UCSD-AML1 (cell line): Measurements from ENCODE around the gene SSU72.
"Not testable (repeated sequence)": the region's sequence is repeated elsewhere in the genome, so short reads cannot be mapped to it uniquely, and the experiment has no call there.

ENCODE experiments used
- DNase-seq: peaks from one replicate; lab custom pipeline; 2025; ENCODE audit not compliant: unreplicated experiment; lab: John Stamatoyannopoulos, UW

SSU72 gene

DNA sequence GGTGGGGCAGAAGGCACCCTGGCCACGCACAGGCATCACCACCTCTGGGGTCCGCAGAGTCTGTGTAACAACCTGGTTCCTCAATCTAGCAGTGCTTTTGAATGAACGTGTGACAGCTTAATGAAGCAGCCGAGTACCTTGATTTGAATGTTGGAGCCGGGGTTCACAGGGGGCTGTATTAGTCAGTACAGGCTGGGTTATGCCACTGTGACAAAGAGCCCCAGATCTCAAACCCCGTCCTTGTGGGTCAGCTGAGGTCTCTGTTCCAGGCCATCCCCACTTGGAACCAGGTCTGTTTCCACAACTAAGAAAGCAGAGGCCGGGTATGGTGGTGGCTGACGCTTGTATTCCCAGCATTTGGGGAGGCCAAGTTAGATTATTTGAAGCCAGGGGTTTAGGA is 44.7 kb downstream of the SSU72 start:
- DNase-seq: no peak

DNA sequence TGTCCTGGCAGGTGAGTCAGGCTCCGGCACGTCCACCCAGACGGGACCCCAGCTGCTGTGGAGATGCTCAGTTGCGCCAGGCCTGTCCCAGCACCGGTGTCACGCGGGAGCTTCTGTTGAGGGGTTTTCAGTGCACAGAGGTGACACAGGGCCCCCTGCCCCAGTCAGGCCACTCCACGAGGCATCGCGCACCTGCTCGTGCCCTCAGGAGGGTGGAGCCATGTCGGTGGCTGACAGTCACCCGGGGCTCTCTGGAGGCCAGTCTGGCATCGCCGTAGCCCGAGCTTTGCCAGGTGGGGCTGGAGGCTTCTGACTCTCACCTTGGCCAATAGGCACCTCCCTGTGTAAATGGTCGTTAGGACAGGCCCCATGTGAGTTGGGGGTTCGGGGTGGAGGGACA is 45.3 kb downstream of the SSU72 start:
- no peak for DNase-seq

DNA sequence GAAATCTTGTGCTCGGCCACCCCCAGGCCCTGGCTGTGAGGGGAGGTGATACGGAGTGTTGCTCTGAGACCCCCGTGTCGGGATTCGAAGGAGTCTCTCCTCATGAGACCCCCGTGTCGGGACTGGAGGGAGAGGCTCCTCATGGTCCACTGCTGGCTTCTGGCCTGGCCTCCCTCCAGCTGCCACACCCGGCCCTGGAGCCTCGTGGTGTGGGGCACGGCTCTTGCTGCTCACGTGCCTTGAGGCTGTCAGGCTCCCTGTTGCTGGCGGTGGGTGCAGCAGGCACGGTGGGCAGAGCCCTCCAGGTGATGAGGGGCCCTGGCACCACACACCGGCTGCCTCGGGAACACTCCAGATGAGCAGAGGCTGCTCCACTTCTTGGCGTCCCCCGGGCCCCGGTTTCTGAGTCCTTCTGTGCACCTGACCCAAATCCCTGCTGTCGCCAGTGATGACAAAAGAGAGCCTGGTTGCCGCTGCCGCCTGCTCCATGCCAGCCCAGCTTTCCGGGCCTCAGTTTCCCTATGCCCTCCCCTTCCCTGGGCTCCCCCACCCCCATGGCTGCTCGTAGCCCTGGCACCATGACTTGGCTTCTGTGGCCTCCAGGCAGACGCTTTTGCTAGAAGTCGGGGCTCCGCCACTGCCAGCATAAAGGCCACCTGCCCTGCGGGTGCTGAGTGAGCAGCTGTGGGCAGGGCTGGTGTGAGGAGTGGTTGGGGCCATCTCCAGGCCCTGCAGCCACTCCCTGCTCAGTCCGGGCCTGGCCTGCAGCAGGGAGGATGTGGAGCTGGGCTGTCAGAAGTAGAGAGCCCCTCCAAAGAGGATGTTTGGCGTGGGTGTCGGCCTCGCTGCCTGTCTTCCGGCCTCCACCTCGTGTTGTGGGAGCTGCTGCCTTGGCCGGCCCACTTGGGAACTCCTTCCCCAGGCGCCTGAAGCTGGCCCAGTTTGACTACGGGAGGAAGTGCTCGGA is 46.1 kb downstream of the SSU72 start:
- DNase-seq: no peak

DNA sequence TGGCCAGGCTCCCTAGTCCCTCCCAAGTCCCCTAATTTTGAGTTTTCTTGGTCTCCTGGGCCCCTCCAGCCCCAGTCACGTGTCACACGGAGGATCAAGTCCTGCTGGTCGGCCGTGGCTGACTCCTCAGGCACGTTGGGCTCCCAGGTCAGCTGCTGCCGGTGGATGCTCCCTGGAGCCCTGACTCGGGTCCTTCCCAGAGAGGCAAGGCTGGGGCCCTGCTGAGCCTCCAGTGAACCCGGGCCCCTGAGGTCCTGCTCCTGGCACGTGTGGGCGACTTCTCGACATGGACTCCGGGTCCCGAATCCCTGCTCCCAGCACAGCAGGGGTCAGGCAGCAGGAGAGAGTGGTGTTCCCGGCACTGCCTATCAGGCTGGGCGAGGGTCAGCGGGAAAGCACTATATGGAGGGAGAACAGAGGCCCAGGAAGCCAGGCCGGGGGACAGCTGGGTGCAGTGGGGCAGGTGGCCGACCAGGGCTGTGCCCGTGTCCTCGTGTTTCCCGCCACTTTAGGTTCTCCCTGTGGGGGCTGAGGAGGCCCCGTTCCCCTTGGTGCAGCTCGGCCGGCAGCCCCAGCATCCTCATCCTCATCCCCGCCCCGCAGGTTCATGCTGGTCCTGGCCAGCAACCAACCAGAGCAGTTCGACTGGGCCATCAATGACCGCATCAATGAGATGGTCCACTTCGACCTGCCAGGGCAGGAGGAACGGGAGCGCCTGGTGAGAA is 47.4 kb downstream of the SSU72 start:
- no peak for DNase-seq

DNA sequence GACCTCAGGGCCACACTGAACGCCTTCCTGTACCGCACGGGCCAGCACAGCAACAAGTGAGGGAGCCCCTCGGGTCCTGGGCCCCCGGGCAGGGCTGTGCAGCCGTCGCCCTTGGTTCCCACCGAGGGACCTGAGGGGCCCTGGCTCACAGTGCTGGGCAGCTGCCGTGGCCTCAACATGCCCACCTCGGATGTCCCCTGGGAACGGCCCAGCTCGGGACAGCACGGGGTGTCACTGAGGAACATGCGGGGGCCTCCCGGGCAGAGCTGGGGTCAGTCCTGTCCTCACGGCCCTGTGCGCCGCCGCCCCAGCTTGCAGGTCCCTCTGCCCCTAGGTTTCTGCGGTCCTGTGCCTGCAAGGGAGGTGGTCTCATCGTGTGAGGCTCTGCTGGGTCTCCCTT is 48.2 kb downstream of the SSU72 start:
- DNase-seq: not testable (repeated sequence)

DNA sequence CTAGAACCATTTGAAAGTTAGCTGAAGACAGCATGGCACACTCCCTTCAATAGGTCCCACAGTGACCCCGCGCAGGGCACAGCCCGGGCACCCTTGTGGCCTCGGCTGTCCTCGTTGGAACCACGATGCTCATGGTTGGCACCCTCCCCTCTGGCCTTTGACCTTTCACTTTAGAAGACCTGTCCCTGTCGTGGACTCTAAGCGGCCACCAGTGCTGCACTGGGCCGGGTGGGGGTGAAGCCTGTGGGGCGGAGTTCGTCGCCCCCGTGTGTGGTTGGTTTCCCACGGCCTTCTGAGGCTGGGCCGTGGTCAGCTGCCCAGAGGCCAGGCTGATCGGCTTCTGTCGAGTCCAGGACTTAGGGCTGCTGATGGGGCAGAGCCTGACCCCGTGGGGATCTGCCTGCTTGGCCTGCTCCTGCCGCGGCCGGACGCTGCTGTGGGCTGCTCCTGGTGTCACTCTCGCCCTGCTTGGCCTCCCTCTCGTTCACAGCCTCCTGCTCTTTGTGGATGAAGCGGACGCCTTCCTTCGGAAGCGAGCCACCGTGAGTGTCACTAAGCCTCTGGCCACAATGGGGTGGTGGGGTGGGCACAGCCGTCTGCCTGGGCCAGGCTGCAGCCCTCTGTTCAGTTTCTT is 49.8 kb downstream of the SSU72 start:
- DNase-seq: not testable (repeated sequence)

DNA sequence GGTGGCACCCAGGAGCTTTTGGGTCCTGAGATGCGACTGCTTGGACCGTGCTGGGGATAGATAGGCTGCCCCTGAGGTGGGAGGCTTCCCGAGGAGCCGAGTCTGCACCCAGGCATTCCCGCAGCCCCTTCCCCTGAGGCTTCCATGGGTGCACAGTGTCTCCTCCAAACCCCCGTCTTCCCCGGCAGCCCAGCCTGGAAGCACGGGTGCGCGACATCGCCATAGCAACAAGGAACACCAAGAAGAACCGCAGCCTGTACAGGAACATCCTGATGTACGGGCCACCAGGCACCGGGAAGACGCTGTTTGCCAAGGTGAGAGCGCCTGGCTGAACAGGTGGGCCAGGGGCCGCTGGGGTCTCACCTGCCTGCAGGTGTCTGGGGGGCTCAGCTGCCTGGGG is 51.0 kb downstream of the SSU72 start:
- not testable (repeated sequence) for DNase-seq

DNA sequence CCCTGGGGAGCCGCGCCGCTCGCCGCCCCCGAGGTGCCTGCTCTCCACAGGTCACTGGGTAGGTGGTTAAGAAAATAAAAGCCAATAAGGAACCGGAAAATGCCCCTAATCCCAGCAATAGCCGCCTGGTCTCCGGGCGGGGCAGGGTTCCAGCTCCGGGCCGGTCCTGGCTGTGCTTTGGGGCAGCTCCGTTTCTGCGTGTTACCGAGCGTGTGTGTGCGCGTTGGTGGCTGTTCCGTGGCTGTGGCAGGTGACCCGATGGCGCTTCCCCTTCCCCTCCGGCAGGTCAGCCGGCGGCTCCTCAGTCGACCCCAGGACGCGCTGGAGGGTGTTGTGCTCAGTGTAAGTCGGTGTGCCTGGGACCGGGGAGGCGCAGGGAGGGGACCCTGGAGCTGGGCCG is 51.4 kb downstream of the SSU72 start:
- DNase-seq: not testable (repeated sequence)

DNA sequence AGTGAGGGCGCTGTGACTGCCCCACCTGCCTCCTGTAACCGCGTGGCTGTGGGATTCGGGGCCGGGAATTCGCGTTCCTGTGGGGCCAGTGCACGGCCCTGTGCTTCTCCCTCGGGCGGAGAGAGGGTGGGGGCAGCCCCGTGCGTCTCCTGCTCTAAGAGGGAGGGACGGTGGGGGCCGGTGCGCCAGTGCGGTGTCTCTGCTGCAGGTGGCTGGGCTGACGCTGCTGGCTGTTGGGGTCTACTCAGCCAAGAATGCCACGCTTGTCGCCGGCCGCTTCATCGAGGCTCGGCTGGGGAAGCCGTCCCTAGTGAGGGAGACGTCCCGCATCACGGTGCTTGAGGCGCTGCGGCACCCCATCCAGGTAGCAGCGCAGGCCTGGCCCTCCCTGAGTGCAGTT is 52.1 kb downstream of the SSU72 start:
- DNase-seq: not testable (repeated sequence)

DNA sequence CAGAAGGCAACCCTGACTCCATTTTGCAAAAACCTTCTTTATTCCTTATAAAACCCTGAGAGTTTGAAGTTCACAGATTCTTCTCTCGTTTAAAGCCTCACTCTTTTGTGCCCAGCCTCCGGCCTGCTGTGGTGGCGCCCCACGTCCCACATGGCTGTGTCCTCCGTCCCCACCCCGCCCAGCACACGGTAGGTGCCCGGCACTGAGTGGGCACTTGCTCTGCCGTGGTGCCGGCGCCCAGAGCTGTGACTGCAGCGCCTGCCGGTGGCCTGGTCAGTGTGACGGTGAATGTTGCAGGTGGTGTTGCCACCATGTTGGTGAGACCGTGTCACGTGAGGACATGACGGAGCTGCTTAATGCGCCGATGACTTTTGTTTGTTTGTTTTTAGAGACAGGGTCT is 53.3 kb downstream of the SSU72 start:
- no peak for DNase-seq

DNA sequence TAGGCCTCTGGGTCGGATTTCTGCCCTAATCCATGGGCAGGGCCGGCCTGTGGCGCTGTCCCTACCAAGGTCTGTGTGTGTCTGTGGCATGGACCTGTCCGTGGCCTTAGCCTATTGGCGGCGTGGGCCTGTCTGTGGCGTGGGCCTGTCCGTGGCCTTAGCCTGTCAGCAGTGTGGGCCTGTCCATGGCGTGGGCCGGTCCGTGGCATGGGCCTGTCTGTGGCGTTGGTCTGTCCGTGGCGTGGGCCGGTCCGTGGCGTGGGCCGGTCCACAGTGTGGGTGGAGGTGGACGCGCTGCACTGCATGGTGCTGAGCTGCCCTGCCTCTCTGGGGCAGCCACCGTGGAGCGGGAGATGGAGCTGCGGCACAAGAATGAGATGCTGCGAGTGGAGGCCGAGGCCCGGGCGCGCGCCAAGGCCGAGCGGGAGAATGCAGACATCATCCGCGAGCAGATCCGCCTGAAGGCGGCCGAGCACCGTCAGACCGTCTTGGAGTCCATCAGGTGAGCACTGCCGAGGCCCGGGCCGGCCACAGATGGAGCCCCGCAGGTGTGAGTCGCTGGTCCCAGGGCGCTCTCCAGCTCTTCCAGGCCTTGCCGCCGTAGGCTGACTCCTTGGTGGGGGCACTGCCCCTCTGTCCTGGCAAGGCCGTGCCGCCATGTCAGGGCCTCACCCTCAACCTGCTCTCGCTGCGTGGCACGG is 54.7 kb downstream of the SSU72 start:
- not testable (repeated sequence) for DNase-seq

DNA sequence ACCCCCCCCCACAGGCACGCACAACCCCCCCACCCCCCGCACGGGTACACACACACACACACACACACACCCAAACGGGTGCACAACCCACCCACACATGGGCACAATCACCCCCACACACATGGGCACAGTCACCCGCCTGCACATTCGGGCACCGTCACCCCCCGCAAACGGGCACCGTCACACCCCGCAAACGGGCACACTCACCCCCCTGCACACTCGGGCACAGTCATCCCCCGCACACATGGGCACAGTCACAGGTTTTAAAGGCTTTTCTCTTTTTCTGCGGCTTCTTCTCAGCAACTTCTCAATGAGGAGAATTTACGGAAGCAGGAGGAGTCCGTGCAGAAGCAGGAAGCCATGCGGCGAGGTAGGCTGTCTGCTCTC is 56.0 kb downstream of the SSU72 start:
- DNase-seq: not testable (repeated sequence)

DNA sequence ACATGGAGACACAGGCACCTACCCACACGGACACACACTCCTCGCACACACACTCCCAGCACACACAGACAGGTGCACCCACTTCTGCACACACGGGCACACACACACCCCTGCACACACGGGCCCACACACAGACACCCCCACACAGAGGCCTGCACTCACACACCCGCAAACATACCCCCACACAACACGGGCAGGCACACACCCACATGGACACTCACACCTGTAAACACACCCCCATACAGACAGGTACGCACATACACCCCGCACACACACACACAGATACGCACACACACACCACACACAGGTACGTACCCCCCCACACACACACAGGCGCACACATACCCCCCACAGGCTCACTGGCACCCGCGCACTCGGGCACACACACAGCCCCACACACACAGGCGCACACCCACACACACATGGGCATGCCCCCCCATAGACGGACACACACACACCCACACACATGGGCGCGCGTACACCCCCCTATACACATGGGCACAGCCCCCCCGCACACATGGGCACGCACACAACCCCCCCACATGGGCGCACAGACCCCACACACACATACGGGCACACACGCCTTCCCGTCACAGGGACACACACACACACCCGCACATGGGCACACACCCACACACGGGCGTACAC is 56.6 kb downstream of the SSU72 start:
- no peak for DNase-seq

DNA sequence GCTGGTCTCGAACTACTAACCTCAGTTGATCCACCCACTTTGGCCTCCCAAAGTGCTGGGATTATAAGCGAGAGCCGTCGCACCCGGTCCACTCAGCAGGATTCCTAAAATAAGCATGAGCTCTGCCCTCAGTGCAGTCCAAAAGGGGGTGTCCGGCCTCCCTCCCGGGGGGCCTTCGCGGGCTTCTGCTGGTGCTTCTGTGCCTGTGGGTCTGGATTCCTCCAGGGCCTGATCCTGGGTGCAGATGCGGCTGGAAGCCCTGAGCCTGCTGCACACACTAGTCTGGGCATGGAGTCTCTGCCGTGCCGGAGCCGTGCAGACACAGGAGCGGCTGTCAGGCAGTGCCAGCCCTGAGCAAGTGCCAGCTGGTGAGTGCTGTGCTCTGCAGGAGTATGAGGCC is 57.7 kb downstream of the SSU72 start:
- not testable (repeated sequence) for DNase-seq

DNA sequence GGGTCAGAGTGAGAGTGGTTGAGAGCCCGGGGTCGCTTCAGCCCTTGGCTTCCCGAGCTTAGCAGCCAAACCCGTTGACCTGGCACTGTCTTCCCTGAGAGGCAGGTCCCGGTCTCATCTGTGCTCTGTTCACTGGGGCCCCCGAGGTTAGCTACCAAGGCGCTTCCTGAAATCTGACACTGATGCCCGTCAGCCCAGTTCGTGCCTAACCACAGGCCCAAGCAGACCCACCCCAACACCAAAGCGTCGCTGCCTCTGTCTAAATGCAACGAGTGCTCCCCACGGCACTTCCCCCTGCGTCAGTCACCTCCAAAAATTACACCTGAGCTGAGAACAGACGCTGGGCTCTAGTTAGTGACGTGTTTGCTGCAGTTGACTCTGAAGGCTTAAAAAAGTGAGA is 60.3 kb downstream of the SSU72 start:
- DNase-seq: not testable (repeated sequence)

DNA sequence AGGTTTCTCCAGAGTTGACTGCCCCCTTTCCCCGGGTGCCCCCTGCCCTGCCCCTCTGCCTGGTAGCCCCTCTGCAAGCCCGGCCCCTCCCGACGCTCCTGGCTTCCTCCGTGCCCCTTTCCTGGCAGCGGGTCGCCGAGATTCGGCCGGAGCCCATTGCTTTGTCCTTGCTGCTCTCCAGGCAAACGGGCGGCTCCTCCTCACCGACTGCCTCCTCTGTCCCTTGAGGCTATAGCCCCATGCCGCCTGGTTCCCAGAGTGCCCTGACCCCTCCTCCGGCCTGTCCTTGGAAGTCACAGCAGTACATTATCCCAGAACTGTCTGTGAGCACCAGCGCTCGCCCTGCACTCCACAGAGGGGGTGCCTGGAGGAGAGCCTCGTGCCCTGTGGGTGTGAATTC is 61.0 kb downstream of the SSU72 start:
- DNase-seq: not testable (repeated sequence)

DNA sequence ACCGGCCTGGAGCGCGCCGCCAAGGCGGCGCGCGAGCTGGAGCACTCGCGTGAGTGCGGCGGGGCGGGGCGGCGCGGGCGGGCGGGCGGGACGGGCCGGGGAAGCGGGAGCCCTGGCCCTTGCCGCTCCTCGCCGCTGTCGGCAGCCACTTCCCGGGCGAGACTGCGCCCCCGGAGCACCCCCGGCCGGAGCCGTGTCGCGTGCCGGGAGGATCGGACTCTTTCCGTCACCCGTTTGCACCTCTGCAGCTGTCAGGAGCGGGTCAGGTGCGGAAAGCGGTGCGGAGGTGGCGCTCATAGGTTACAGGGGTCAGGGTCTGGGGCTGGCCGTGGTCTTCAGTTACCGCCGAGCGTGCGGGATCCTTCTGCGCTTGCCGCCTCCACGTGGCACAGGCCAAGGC is 62.2 kb downstream of the SSU72 start:
- DNase-seq: not testable (repeated sequence)

DNA sequence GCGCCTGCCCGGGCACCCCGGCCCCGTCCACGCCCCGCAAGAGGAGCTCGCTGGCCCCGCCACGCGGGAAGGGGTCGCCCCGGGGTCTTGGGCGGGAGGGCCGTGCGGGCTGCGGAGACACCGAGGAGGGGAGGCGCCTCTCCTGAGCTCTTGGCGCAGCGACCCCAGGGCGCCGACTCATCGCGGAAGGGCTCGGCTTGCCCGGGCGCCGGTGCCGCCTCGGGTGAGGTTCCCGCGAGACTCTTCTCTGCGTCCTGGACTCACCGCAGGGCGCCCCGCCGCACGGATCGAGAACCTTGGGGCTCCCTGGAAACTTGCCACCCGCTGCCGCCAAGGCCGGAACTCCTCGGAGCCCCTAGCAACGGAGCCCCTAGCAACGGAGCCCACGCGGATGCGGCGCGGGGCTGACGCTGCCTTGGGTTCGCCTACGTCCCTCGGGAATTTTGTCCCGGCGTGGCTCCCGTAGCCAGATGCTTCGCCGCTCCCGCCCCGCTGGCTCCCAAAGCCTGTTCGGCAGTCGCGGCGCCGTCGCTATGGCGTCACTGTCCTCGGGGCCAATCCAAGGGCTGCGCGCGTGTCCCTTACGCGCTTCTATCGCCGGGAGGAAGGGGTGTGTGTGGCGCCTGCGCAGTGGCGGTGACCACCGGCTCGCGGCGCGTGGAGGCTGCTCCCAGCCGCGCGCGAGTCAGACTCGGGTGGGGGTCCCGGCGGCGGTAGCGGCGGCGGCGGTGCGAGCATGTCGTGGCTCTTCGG is 63.0 kb downstream of the SSU72 start, which contains the start of gene ATAD3A:
Gene ATAD3A, plus strand, starts transcription at position 630 of the 753 bp plus-strand sequence. Its CDS starts 107 bp downstream, at position 737.
- DNase-seq: peak; percentile 97

DNA sequence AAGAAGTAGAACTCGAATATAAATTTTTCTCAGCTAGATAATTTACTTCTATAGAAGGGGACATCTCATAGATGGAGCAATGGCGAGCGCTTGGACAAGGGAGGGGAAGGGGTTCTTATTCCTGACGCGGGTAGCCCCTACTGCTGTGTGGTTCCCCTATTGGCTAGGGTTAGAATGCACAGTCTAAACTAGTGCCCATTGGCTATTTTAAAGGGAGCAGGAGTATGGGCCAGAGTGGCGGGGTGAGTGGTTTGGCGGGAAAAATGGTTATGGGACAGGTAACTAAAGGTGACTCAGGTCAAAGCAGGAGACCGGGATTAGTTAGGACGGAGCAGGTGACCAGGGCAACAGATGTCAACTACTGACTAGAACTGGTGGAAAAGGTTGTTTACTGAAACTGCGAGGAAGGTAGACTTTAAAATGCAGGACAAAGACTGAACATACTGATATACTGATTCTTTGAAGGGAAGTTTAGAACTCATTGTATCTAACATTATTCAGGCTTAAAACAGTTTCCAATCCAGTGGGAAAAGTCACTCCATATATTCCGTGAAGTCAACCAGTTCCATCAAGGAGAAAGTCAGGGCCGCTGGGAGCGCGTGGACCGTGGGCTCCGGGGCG is 63.6 kb downstream of the SSU72 start:
- no peak for DNase-seq
